OCI-LY7 (cell line): Measurements from ENCODE around the gene ASL.

ENCODE experiments used
- EZH2phosphoT487 ChIP-seq: fragments of 200-600 bp; sonication (generic); IDR thresholded peaks from 2 replicates; pipeline ENCODE4 v1.6.1; 2018; ENCODE audit warnings: low read depth, borderline replicate concordance, mild to moderate bottlenecking, mixed run types, antibody characterized with exemption, low read length, moderate library complexity, mixed read lengths
- TF ChIP-seq, protein P1 (sequence below): fragments of 200-600 bp; sonication (generic); conservative IDR thresholded peaks from 2 replicates; pipeline ENCODE4 v1.5.1; 2014; ENCODE audit warnings: mild to moderate bottlenecking, antibody characterized with exemption, low read length, moderate library complexity, mixed read lengths

DNA sequence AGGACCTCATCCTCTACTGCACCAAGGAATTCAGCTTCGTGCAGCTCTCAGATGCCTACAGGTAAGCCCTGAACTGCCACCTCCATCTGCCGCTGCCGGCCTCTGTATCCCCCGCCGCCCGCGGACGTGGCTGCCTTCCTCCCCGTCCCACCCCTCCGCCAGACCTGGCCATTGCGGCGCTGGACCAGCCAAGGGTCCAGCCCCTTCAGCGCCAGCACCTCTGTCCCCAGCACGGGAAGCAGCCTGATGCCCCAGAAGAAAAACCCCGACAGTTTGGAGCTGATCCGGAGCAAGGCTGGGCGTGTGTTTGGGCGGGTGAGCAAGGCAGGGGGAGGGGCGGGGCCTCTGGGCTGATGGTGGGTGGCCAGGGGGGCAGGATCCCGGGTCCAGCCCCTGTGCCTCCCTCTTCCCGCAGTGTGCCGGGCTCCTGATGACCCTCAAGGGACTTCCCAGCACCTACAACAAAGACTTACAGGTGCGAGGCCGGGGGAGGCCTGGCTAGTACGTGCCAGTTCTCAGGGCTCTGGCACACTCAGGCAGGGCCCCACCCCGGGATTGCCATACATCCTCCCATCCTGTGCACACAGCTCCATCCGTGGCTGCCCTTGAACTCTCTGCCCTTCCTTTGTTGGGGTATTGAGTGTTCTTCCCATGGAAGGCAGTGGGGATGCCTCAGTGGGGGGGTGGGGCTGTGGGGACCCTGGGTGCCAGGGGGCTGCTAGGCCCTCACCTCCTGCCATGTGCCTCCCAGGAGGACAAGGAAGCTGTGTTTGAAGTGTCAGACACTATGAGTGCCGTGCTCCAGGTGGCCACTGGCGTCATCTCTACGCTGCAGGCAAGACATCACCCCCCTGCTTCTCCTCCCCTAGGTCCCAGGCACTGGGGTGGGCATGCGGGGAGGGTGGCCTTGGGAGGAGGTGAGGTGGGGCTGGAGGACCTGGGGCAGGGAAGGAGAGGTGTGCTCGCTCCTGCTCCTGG lies 13.5 kb downstream of the ASL start:
- TF ChIP-seq, protein P1, sequence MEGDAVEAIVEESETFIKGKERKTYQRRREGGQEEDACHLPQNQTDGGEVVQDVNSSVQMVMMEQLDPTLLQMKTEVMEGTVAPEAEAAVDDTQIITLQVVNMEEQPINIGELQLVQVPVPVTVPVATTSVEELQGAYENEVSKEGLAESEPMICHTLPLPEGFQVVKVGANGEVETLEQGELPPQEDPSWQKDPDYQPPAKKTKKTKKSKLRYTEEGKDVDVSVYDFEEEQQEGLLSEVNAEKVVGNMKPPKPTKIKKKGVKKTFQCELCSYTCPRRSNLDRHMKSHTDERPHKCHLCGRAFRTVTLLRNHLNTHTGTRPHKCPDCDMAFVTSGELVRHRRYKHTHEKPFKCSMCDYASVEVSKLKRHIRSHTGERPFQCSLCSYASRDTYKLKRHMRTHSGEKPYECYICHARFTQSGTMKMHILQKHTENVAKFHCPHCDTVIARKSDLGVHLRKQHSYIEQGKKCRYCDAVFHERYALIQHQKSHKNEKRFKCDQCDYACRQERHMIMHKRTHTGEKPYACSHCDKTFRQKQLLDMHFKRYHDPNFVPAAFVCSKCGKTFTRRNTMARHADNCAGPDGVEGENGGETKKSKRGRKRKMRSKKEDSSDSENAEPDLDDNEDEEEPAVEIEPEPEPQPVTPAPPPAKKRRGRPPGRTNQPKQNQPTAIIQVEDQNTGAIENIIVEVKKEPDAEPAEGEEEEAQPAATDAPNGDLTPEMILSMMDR, result no peak
- TF ChIP-seq EZH2phosphoT487, result no peak
